GM12873 (cell line): ENCODE data around the gene LCE1D.

Source experiments
- TF ChIP-seq, protein P1 (sequence below): IDR thresholded peaks from 2 replicates; pipeline ENCODE4 v1.5.1; 2012; ENCODE audit warnings: low read depth, mild to moderate bottlenecking, moderate library complexity, low read length, control low read depth; ENCODE audit not compliant: insufficient read depth; ENCODE audit errors: missing control alignments

LCE1D gene

GRCh38 chr1:152777510-152778137, 18.9 kb upstream of the LCE1D start:
- TF ChIP-seq, protein P1, sequence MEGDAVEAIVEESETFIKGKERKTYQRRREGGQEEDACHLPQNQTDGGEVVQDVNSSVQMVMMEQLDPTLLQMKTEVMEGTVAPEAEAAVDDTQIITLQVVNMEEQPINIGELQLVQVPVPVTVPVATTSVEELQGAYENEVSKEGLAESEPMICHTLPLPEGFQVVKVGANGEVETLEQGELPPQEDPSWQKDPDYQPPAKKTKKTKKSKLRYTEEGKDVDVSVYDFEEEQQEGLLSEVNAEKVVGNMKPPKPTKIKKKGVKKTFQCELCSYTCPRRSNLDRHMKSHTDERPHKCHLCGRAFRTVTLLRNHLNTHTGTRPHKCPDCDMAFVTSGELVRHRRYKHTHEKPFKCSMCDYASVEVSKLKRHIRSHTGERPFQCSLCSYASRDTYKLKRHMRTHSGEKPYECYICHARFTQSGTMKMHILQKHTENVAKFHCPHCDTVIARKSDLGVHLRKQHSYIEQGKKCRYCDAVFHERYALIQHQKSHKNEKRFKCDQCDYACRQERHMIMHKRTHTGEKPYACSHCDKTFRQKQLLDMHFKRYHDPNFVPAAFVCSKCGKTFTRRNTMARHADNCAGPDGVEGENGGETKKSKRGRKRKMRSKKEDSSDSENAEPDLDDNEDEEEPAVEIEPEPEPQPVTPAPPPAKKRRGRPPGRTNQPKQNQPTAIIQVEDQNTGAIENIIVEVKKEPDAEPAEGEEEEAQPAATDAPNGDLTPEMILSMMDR = peak; percentile 74

GRCh38 chr1:152783095-152783494, 13.4 kb upstream of the LCE1D start:
- TF ChIP-seq, protein P1 = no peak

DNA sequence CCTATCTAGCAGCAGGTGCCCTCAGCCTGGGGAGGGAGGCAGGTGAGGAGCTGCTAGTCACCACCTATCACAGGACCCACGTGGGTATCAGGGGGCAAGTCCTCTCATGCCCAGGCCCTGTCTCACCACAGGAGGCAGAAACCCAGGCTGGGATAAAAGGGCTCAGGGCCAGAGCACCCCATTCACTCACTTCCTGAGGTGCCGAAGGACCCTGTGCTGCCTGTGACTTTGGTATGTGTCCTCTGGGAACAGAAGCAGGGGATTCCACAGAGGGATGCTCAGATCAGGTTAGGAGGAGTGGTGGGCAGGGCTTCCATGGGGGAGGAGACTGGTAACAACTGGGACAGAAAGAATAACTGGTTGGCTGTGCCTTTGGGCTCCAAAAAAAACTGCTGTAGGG, 10.4 kb upstream of the LCE1D start, which contains the start of gene LCE1E:
LCE1E (plus strand) TSS at position 181 of the 400 bp plus-strand sequence. CDS start 1,043 bp downstream, outside the sequence.
- TF ChIP-seq, protein P1 = no peak

DNA sequence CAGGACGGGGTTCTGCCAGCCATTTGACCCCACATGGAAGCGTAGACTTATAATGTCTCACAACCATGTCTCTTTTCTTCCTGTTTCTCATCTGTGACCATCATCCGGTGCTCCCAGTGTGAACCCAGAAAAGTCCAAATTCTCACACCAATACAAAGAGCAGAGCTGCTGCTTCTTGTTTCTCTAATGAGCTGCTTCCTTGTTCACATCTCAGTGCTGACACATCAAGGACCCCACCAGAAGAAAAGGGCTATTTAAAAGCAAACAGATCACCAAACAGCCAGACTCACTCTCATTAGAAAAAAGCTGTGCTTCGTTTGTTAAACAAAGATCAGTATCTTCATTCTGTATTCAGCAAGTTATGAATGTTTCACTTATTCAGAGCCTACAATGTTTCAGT, 835 bp upstream of the LCE1D start:
- TF ChIP-seq, protein P1 = no peak

GRCh38 chr1:152801333-152801732, 4.8 kb downstream of the LCE1D start:
- TF ChIP-seq, protein P1 = no peak

GRCh38 chr1:152806576-152806975, 10.1 kb downstream of the LCE1D start, which contains the start of gene LCE1C:
LCE1C (minus strand) TSS chr1:152806651; CDS start chr1:152805478, 1,173 bp downstream.
- TF ChIP-seq, protein P1 = no peak

DNA sequence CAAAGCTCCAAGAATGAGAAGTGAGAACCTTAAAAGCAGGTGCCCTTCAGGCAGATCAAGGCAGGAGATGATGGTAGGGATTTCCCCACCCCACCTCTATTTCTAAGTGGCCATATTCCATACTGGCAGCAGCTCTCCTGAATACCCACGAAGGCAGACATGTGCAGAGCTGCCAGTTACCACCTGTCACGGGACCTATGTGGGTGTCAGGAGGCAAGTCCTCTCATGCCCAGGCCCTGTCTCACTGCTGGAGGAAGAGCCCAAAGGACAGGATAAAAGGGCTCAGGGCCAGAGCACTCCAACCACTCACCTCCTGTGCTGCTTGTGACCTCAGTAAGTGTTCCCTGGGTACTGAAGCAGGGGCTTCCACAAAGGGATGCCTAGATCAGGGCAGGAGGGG, 14.5 kb downstream of the LCE1D start:
- TF ChIP-seq, protein P1 = no peak

- TF ChIP-seq, protein P1 = no peak
Observed at GRCh38 chr1:152811671-152812070, 15.2 kb downstream of the LCE1D start, which contains the start of gene LCE1B. LCE1B (plus strand) TSS chr1:152811971; CDS start chr1:152812447, 476 bp downstream.
